ENCODE data around the gene CAB39.

The CAB39 gene

GRCh38 chr2:230787101-230787500, 74.5 kb downstream of the CAB39 start:
- DNase-seq = no peak

DNA sequence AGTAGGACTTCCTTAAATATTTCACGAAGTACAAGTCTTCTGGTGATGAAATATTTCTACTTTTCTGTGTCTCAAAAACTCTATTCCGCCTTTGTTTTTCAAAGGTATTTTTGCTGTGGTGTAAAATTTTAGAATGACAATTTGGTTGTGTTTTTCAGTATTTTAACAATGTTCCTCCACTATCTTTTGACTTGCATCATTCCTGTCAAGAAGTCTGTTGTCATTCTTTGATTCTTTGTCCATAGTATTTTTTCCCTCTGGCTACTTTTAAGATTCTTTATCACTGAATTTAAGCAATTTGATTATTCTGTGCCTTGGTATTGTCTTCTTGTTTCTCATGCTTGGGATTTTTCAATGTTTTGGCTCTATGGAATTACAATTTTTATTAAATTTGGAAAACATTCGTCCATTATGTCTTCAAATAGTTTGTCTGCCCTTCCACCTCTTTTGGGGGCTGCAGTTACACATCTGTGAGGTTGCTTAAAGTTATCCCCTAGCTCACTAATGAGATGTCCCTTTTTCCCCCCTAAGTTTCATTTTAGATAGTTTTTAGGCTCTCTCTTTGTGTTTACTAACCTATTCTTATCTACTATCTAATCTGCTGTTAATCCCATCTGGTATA, 76.0 kb downstream of the CAB39 start:
- DNase-seq = no peak

GRCh38 chr2:230790981-230791380, 78.3 kb downstream of the CAB39 start:
- no peak for DNase-seq

DNA sequence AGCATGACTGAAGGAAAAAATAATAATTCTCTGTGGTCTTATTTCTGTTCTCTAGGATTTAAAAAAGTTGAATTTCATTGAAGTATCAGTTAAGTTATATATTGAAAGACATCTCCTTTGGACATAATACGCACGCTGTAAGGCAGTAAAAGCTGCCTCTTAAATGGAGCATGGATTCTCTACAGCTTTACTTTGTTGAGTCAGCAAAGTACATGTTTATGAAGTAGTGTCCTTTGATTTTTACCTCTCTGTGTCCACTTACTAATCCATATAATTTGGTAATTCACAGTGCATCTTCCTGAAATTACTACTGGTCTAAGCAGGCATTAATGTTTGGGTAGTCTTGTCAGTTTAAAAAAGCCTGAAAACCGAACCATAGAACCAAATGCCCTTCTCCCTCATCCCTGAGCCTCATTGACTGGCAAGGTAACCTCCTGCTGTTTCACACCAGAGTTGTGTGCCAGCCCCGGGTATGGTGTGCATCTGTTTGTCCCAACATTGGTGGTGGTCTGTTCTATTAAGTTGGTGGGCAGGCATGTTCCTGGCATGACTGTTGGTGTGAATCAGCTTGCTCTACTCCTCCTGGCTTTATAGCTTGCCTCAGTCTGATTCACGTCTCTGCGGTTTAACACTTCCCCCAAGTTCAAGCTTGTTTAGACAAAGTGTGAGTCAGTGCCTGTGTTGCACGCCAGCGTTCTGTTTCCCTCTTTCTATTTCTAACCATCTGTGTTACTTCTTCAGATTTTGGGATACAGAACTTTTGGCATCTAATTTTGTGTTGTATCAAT, 81.1 kb downstream of the CAB39 start:
- DNase-seq = peak; percentile 34 to 72

GRCh38 chr2:230794497-230794896, 81.9 kb downstream of the CAB39 start:
- DNase-seq = no peak

DNA sequence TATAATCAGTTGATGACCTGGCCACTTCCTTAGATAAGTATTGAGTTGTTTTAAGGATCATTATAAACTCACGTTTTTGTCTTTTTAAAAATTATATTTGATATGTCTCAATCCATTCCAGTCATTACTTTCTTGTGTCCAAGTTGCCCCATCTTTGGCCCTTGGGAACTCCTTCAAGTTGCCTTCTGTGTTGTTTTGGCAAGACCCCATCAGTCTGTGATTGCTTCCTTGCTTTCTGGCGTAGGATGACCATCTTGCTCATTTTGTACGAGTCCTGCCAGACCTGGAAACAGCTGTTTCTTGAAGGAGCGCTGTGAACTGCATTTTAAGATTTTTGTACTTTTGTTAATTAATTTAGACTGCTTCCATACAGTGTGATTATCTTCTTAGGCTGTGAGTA, 83.2 kb downstream of the CAB39 start:
- DNase-seq = no peak

- DNase-seq = no peak
These were observed 83.7 kb downstream of the CAB39 start for GRCh38 chr2:230796280-230796862.

- DNase-seq = no peak
These were observed 85.2 kb downstream of the CAB39 start for GRCh38 chr2:230797515-230798495.

GRCh38 chr2:230798769-230799399, 86.2 kb downstream of the CAB39 start:
- peak in 1 of 2 donors; percentile 22 for DNase-seq

DNA sequence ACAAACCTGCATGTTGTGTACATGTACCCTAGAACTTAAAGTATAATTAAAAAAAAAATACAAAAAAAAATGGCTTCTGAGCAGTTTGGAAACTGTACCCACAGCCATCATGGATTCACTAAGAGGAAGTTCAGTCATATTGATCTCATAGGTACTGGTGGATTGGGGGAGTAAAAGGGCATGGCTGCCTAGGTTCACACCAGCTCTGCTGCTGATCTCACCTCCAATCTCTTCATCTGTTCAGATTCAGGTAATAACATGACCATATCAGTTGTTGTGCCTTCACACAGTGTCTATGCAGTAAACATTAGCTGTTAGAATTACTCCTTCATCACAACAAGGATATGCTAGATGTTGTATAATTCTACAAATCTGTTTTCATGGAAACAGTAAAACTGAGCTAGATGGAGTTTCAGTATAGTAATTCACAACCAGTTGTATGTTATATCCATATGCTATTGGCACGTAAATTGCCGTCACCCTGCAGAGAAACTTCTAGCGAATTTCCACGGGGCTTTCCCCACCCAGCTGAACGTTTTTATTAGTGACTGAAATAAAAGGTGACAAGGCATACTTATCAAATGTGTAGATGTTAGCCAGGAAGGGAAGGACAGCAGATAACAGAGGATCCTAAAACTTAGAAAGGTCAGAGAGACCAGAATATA, 92.8 kb downstream of the CAB39 start:
- no peak for DNase-seq

DNA sequence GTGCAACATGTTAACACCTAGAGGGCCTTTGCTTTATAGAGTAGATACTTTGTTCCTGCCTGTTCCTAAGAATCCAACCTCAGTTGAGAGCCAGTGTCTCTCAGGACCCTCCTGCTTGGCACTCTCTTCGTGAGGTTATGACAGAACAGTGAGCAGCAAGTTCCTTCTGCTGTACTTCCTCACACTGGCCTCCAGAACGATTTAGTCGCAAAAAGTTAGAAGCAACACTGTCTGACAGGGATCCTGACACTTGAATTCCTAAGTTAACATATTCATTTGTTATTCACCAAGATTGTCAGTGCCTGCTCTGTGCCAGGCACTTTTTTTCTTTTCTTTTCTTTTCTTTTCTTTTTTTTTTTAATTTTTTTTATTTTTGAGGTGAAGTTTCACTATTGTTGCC, 95.1 kb downstream of the CAB39 start:
- DNase-seq = no peak

DNA sequence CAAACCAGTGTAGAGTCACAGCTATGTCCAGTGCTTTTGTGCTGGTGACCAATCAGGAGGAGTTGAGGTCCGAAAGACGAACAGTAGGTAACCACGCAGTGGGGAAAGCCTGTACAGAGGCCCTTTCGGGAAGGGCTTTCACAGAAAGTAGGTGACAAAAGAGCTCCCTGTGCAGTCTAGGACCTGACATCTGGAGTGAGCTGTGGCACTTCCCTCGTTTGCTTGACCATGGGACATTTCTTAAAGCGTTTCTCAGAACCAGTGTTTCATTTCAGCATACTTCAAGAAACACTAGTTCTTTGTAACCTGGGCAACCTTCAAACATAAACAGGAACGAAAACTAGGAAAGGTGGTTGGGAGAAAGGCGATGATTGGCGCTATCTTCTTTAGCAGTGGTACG, 96.4 kb downstream of the CAB39 start:
- no peak for DNase-seq

DNA sequence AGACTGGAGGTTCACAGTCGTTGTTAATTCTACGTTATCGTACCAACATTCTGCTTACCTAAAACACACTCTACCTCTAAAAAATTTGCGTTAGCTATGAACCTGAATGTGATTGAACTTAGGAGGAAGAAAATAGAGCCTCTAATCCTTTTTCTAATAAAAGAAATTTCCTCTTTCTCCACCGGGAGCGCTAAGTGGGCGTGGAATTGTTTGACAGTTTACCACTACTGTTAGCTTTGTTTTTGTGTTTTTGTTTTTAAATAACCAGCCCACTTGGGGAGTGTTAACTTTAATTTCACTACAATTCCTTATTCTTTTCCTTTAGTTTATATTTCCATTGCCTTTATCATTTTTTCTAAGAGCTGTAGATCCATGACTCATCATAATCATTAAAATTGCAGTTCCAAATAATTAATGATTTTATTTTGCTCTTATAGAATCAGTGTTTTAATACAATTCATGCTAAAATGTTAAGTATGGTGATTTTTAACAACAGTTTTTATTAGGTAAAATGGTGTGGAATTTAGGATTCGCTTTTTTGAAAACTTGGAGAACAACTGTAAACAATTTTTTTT, 97.1 kb downstream of the CAB39 start:
- no peak for DNase-seq

DNA sequence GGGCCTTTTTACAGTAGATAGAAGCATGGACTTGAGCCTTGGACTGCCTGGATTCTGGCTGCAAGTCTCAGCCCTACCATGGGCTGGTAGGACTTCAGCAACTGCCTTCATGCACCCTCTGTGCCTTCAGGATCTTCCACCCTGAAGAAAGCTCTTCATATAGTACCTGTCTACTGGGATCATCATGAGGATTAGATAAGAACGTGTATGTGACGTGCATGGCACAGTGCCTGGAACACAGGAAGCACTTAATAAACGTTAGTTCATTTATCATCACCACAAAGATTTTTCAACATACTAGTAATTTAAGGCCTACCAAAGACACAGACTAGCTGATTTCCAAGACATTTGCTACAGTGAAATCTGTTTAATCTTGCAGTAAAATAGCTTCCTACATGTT, 98.9 kb downstream of the CAB39 start:
- DNase-seq = no peak

DNA sequence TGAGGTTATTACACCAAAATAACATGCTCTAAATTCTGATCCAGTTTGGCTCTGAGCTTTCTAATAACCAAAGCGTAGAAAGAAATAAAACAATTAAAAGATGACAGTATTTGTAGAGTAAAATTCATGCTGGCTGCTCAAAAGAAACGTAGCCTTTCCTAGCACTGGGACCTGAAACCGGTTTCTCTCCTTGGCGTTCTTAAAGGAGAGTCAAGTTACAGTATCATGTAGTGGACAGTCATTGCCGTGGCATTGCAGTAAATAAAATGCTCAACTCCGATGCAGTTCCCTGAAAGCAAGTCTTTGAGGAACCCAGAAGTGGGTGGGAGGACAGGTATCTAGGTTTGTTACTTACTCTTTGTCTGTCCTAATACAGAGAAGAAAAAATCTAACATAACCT, 99.4 kb downstream of the CAB39 start:
- DNase-seq = no peak

DNA sequence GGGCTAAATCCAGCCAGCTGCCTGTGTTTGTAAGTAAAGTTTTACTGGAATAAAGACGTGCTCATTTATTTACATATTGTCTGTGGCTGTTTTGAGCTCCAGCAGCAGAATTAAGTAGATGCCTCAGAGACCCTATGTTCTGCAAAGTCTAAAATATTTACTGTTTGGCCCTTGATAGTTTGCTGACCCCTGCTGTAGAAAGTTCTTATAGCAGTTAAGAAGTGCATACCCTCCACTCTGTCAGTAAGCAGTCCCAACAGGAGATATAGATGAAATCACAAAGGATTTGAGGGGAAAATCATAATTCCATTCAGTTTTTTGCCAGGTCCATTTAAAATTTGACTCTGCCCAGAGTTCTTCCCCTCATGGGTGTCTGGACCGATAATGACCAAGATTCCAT, 102.0 kb downstream of the CAB39 start:
- DNase-seq = no peak

- DNase-seq = no peak
These were observed 102.4 kb downstream of the CAB39 start for GRCh38 chr2:230815088-230815487.

GRCh38 chr2:230816735-230817134, 104.1 kb downstream of the CAB39 start:
- DNase-seq = no peak

- no peak for DNase-seq
These were observed 106.8 kb downstream of the CAB39 start for GRCh38 chr2:230819433-230819832.

- DNase-seq = no peak
These were observed 108.8 kb downstream of the CAB39 start for GRCh38 chr2:230821261-230821990.

- DNase-seq = no peak
These were observed 109.4 kb downstream of the CAB39 start for GRCh38 chr2:230821991-230822520.
